Measurements from ENCODE around the gene PKN2.
A peak's percentile ranks its signal among the peaks of the same experiment; 100 is the strongest.
"Not testable (repeated sequence)": the region's sequence is repeated elsewhere in the genome, so short reads cannot be mapped to it uniquely, and the experiment has no call there.

Gene PKN2

DNA sequence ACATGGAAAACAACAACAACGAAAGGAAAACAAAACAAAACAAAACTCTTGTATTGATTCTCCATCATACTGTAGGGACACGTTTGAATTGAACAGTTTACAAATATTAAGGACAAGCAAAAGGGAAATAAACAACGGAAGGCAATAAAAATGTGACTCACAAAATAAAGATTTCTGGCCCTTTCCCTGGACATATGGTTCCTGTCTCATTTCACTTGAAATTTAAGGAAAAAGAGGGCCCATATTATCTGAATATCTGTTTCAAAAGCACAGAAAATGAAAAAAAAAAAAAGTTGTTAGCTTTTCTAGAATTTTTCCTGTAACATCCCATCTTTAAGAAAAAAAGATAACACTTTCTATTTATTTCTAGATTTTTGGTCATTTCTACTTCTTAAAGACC lies 3.6 kb upstream of the PKN2 start:
- DNase-seq (ENCODE audit: low read depth): no peak

DNA sequence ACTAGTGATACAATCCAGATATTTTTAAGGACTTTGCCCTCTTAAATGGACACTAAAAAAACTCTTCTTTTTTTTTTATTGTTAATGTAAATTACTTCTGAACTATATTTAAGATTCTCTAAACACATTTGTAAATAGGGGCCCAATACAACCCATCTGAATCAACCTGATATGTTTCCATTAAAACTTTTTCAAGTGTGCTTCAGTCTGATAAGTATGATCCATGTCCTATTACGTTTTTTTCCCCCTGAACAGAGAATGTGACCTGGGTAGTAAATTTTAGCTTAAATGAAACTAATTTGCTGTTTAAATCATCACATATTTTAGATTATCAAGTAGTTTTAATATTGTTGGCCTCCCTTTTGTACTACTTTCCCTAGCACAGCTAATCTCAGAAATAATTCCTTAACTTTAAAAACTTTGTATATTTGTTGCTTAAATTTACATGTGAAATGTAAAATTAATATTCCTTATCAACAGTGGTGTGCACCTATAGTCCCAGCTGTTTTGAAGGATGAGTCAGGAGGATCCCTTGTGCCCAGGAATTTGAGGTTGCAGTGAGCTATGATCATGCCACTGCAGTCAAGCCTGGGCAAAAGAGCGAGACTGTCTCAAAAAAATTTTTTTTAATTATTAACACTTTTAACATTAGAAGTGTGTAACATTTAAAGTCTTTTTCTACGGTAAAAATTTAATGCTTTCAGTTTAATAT lies 3.0 kb upstream of the PKN2 start:
- no peak for DNase-seq (ENCODE audit: low read depth)

DNA sequence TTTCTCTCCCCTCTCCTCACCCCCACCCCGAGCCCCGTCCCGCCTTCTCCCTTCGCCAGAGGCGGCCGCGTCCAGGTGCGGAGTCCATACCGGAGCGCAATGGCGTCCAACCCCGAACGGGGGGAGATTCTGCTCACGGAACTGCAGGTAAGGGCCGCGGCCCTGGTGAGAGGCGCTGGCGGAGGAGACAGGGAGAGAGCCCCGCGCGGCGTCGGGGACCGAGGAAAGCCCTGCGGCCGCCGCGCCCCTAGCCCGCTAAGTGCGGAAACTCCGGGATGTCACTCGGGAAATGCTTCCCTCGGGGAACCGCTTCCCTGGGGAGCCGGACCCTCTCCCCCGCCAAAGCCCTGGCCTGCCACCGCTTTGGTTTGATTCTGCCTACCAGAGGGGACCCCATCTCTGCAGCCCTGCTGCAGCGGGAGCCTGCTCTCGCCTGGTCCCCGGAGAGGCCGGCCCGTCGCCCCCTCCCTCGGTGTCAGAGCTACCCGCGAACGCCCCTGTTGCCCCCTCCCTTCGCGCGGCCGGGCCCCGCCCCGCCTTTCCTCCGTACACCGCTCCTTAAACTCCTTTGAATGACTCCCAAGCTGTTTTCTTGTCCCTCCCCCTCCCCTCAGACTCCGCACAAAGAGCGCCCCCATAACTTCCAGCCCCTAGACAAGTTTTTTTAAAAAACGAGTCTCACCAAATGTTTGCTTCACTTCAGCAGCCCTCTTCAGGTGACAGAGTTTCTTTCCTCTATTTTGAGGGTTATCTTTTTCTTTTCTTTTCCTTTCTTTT lies 597 bp downstream of the PKN2 start:
- peak; percentile 31 for DNase-seq (ENCODE audit: low read depth)

DNA sequence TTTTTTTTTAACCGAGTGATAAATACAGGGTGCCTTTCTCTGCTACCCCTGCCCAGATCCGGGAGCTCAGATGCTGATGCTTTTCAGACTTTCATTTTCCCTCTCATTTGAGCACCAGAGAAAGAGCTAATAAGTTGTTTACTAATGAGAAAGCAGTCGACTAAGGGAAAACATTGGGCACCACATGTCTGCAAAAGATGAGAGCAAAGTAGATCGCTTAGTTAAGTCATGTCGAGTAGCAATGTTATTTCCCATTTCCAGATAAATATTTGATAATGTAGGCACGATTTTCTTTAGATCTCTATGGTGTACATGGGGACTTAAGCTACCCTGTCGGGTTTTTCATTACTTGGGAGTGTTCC lies 1.2 kb downstream of the PKN2 start:
- no peak for DNase-seq (ENCODE audit: low read depth)

DNA sequence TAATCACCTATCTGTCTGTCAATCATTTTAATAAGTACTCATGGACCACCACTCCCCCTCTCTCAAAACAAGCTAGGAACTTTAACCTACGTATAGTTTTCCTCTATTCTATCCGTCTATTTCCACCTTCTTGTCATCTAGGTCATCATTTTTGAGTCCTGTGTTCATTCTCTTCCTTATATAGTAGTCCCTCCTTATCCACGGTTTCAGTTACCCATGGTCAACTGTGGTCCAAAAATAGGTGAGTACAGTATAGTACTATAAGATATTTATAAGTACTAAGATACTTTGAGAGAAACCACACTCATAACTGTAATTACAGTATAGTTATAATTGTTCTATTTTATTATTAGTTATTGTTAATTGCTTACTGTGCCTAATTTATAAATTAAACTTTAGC lies 7.5 kb downstream of the PKN2 start:
- DNase-seq (ENCODE audit: low read depth): no peak

DNA sequence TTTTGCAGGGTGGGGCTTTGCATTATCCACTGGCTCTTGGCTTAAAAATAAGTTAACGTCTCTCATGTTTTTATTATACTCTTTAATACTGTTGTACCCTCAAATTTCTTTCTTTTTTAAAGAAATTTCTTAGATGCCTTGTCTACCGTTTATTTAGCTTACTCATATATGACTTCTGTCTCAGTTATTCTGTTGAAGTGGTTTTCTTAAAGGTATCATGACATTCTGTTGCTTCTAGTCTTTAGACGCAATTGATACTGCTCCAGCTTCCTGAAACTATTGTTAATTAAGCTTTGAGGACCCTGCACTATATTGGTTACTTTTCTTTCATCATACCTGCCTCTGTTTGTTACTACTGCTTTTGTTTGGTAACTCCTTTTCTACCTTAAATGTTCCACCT lies 11.7 kb downstream of the PKN2 start:
- no peak for DNase-seq (ENCODE audit: low read depth)

DNA sequence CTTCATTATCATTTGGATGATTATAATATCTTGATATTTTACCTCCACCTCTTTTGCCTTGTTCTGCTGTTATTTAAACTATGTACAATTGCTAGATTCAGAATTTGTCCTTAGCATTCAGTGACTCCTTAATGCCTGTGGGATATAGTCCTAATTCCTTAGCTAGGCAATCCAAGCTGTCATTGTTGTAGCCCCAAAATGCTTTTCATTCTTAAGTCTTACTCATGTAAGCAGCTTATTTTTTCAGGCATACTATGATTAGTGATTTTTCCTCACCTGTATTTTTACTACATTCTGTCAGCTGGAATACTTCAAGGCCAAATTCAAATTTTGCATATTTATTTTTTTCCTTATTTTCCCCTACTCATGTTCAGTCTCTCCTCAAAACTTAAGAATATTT lies 13.4 kb downstream of the PKN2 start:
- no peak for DNase-seq (ENCODE audit: low read depth)

DNA sequence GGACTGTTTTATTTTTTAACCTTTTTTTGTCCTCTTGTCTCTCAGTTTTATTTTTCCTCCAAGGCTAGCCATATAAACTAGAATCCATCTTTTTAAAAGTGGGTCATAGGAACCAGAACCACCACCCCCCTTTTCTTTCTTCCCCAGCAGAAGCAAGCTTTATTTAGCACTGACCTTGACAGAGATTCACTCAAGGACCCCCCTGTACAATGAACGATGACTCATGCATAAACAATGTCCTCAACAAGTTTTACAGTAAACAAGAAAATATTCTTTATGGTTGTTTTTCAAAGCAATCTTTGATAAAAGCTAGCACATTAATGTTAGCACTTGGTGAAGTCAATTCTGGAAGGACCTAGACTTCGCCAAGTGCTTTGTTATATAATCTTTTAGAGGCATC lies 14.1 kb downstream of the PKN2 start:
- no peak for DNase-seq (ENCODE audit: low read depth)

DNA sequence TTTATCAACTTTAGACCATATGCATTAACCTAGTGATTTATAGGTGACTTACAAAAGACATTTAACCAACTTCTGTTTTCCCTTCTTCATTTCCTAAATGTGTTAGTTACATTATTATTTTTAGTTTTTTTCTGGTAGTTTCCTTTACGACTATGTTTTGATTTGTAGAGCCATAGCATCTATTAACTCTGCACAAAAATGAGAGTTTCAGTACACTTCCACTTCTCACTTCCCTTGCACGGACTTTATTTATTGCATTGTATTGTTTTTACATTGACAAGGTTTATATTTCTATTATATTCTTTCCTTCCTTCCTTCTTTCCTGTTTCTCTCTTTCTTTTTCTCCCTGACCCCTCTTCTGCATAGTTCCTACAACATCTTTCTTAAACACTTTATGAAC lies 14.7 kb downstream of the PKN2 start:
- no peak for DNase-seq (ENCODE audit: low read depth)

DNA sequence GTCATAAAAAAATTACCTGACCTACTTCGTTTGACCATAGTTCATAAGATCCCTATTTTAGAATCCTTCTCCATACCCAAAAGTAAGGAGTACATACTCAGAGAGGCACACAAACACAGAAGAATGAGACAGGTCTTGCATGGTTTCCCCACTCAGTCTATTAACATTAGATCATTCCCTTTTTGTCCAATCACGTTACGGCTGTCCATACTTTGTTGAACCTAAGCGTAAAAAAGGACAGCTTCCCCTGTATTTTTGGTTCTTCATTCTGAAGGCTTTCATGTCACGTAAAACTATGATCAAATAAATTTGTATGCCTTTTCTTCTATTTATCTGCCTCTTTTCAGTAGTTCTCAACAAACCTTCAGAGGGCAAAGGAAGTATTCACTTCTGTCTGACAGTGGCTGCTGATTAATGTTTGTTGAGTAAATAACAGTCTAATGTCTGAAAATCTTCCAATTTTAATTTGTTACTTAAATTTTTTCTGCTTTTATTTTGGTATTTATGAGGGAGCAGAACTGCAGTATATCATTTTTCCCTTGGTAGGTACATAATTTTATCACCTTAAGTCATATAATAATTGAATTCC lies 16.4 kb downstream of the PKN2 start:
- DNase-seq (ENCODE audit: low read depth): no peak

DNA sequence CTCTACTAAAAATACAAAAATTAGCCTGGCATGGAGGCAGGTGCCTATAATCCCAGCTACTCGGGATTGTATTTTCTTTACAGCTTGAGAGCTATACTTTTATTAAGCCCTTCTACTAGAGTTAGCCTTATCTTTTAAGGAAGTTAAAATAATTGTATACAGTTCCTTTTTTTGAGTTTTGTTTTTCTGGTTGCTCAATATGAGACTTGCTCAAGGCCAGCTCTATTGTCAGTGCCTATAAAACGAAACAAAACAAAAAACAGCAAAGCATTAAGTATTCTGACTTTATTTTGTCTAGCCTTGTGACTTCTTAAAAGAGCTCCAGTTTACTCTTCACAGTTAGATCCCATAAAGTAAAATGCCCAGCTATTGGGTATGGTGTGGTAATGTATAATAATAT lies 17.2 kb downstream of the PKN2 start:
- DNase-seq (ENCODE audit: low read depth): no peak

DNA sequence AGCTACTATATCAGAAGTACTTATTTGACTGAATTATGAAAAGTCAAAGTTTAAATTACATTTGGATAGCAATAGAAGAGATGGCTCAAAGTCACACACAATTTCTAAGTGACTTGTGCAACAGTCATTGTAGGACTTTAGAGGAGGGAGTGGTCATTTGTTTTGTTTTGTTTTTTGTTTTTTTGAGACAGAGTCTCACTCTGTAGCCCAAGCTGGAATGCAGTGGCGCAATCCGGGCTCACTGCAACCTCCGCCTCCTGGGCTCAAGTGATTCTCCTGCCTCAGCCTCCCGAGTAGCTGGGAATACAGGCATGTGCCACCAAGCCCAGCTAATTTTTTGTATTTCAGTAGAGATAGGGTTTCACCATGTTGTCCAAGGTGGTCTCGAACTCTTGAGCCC lies 17.7 kb downstream of the PKN2 start:
- not testable (repeated sequence) for DNase-seq (ENCODE audit: low read depth)

DNA sequence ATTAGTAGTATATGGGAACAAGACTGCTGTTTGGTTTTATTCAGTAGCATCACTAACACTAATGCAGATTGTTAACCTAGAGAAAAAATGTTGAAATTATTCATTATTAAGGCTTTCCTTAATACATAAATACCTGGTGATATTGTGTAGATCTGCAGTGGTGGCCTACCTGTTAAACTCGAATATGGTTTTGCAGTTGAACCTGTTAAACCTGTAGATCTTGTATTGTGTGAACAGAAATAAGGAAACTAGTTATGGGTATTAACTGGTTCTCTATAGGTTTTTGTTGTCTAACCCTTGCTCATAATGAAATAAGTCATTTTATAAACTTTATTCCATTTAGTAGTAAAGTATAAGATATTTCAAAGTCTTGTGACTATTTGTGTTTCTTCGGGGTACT lies 23.9 kb downstream of the PKN2 start:
- DNase-seq (ENCODE audit: low read depth): no peak

DNA sequence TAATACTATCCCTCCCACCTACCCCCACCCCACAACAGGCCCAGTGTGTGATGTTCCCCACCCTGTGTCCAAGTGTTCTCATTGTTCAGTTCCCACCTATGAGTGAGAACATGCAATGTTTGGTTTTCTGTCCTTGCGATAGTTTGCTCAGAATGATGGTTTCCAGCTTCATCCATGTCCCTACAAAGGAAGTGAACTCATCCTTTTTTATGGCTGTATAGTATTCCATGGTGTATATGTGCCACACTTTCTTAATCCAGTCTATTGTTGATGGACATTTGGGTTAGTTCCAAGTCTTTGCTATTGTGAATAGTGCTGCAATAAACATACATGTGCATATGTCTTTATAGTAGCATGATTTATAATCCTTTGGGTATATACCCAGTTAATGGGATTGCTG lies 28.8 kb downstream of the PKN2 start:
- DNase-seq (ENCODE audit: low read depth): not testable (repeated sequence)

DNA sequence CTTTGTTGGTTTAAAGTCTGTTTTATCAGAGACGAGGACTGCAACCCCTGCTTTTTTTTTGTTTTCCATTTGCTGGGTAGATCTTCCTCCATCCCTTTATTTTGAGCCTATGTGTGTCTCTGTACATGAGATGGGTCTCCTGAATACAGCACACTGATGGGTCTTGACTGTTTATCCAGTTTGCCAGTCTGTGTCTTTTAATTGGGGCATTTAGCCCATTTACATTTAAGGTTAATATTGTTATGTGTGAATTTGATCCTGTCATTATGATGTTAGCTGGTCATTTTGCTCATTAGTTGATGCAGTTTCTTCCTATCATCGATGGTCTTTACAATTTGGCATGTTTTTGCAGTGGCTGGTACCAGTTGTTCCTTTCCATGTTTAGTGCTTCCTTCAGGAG lies 32.5 kb downstream of the PKN2 start:
- not testable (repeated sequence) for DNase-seq (ENCODE audit: low read depth)

DNA sequence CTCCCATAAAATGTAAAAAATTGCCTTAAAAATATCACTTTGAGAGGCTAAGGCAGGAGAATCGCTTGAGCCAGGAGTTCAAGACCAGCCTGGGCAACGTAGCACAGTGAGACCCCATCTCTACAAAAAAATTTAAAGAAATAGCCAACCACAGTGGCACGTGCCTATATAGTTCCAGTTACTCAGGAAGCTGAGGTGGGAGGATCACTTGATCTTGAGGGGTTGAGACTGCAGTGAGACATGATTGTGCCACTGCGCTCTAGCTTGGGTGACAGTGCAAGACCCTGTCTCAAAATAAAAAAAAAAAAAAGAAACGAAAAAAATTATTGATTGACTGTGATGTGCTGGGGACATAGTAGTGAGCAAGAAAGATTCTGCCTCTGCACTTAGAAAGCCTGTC lies 38.4 kb downstream of the PKN2 start:
- DNase-seq (ENCODE audit: low read depth): no peak

DNA sequence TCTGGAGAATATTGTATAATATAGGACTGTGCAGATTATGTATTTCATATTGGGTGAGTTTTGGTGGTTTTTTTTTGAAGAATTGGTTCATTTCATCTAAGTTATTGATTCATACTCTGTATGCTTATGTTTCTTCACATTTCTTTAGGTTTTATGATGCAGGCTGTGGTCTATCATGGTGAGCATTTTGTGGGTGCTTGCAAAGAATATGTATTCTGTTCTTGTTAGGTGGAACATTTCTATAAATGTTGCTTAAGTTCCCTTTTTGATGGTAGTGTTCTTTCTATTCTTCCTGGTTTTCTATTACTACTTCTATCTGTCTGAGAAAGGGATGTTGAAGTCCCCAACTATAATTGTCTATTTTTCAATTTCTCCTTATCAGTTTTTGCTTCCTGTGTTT lies 42.6 kb downstream of the PKN2 start:
- DNase-seq (ENCODE audit: low read depth): no peak

DNA sequence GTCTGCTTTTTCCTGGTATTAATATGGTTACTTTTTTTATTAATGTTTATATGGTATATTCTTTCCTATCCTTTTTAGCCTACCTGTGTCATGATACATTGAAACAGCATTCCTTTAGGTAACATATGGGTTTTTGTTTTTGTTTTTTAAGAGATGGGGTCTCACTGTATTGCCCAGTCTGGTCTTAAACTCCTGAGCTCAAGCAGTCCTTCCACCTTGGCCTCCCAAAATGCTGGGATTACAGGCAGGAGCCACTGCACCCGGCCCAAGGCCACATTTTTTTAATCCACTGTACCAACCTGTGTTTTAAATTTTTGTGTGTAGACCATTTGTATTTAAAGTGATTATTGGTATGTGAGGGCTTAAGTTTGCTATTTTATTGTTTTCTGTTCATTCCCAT lies 43.1 kb downstream of the PKN2 start:
- no peak for DNase-seq (ENCODE audit: low read depth)

DNA sequence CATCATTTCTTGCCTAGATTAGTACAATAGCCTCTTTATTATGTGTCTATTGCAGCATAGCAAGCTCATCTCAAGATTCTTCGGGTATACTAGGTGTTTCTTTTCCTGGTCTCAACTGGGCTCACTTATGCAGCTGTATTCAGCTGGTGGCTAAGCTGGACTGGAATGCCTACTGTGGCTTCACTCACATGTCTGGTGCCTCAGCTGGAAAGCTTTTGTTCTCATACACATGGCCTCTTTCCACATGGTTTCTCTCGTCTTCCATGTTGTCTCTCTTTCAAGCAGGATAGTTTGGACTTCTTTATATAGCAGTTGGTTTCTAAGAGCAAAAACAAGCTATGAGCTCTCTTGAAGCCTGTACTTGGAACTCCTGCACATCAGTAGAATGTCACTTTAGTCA lies 45.2 kb downstream of the PKN2 start:
- DNase-seq (ENCODE audit: low read depth): no peak

DNA sequence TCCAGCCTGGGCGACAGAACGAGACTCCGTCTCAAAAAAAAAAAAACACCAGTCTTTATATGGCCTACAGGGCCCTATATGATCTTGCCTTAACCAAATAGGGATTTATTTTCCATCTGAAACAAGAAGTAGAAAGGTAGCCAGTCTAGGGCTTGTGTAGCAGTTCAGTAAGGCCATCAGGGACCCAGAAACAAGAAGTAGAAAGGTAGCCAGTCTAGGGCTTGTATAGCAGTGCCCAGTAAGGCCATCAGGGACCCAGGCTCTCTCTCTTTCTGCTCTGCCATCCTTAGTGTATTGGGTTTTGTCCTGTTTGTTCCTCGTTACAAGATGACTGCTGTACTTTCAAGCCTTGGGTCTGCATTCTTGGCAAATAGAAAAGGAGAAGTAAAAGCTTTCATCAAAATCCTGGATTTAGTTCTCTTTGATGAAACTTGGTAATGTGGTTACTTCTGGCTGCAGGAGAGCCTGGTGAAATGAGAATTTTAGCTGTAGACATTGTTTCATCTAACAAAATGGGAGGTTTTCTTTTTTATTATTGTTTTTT lies 46.1 kb downstream of the PKN2 start:
- DNase-seq (ENCODE audit: low read depth): no peak

DNA sequence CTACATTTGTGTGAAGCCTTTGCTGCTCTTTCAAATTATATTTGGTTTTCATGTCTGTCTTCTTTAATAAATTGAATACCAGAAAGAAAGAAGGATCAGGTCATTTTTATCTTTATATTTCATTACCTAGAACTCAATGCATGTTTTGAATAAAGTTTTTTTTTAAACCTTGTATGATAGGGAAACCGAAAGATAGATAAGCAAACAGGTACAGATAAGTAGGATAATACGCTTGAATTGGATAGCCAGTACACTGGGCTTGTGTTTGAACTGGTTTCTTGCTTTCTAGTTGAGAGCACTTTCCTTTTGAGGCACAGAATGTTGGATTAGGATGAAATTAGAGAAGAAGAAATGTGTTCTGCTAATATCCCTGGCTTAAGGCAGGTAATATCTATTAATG lies 46.9 kb downstream of the PKN2 start:
- no peak for DNase-seq (ENCODE audit: low read depth)

DNA sequence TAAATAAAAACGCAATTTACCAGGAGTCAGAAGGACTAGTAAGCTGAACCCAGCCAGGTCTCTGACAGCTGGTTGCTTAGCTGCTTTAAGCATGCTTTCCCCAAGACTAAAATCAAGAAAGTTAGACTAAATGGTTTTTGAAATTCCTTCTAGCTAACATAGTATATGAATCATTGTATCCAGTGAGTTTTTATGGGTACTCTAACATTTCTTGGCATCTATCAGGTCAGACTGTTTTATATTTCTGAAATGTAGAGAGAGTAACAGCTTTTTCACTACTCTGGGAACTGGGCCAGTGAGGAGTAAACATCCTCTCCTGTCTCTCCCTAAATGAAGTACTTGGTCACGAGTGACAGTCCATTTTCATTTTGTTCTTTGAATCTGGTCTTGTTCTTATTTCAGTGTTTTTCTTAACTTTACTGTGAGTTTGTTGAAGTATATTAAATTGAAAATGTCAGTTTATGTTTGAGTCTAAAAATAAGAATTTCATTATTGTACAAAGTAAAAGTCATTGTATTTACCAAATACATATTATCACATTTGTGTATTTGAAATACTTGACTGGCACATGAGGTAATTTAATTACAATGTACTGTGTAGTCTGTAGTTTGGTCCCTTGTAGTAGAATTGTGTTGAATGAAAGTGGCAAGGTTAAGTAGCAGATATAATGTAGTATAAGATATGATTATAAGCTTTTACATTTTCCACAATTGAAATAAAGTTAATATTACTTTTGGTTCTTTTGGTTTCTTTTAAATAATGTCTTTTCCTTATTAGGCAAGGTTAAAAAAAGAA lies 47.6 kb downstream of the PKN2 start:
- DNase-seq (ENCODE audit: low read depth): no peak

DNA sequence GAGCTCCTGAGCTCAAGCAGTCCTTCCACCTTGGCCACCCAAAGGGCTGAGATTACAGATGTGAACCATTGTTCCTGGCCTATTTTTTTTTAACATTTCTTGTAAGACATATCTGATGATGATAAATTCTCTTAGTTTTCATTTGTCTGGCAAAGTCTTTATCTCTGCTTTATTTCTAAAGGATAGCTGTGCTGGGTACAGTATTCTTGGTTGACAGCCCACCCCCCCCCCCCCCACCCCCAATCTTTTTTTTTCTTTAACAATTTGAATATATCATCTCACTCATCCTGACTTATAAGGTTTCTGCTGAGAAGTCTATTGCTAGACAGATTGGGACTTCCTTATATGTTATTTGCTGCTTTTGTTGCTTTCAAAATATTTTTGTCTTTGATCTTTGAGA lies 51.3 kb downstream of the PKN2 start:
- DNase-seq (ENCODE audit: low read depth): no peak

Data from activated T-cell treated with anti-CD3 and anti-CD28 coated beads for 1 hour (primary cell).